ENCODE data around the gene MRGPRF.
A peak's percentile ranks its signal among the peaks of the same experiment; 100 is the strongest.

Gene MRGPRF

GRCh38 chr11:69022260-69022659 is 9.2 kb upstream of the MRGPRF start:
- no peak for DNase-seq (ENCODE audit: low read depth)

GRCh38 chr11:69018924-69019323 is 5.9 kb upstream of the MRGPRF start:
- no peak for DNase-seq (ENCODE audit: low read depth)

- DNase-seq (ENCODE audit: low read depth), result no peak
Measured at GRCh38 chr11:69017951-69018350, 4.9 kb upstream of the MRGPRF start.

GRCh38 chr11:69014898-69015549 is 2.0 kb upstream of the MRGPRF start:
- DNase-seq (ENCODE audit: low read depth), result no peak

- DNase-seq (ENCODE audit: low read depth), result no peak
Measured at GRCh38 chr11:69014084-69014851, 1.2 kb upstream of the MRGPRF start.

GRCh38 chr11:69012092-69013008 is 696 bp downstream of the MRGPRF start:
- DNase-seq (ENCODE audit: low read depth), result no peak

- no peak for DNase-seq (ENCODE audit: low read depth)
Measured at GRCh38 chr11:69011624-69012091, 1.4 kb downstream of the MRGPRF start.

- DNase-seq (ENCODE audit: low read depth), result peak; percentile 14
Measured at GRCh38 chr11:69010964-69011623, 2.0 kb downstream of the MRGPRF start.

- DNase-seq (ENCODE audit: low read depth), result no peak
Measured at GRCh38 chr11:69010361-69010891, 2.6 kb downstream of the MRGPRF start.

GRCh38 chr11:69009441-69010211 is 3.4 kb downstream of the MRGPRF start:
- DNase-seq (ENCODE audit: low read depth), result no peak

- no peak for DNase-seq (ENCODE audit: low read depth)
Measured at GRCh38 chr11:69008737-69009440, 4.2 kb downstream of the MRGPRF start.

- DNase-seq (ENCODE audit: low read depth), result no peak
Measured at GRCh38 chr11:69007975-69008381, 5.1 kb downstream of the MRGPRF start.

GRCh38 chr11:69006816-69007215 is 6.2 kb downstream of the MRGPRF start:
- no peak for DNase-seq (ENCODE audit: low read depth)

- no peak for DNase-seq (ENCODE audit: low read depth)
Measured at GRCh38 chr11:69005631-69006368, 7.2 kb downstream of the MRGPRF start.

GRCh38 chr11:69005183-69005630 is 7.8 kb downstream of the MRGPRF start:
- DNase-seq (ENCODE audit: low read depth), result no peak

- no peak for DNase-seq (ENCODE audit: low read depth)
Measured at GRCh38 chr11:69004411-69005182, 8.4 kb downstream of the MRGPRF start.

GRCh38 chr11:69003866-69004367 is 9.1 kb downstream of the MRGPRF start:
- no peak for DNase-seq (ENCODE audit: low read depth)

GRCh38 chr11:69003301-69003865 is 9.7 kb downstream of the MRGPRF start:
- DNase-seq (ENCODE audit: low read depth), result no peak
